PFSK-1 (cell line): ENCODE results near the gene DIPK1B.

Experiments used
- FOXP2 ChIP-seq: optimal IDR thresholded peaks from 2 replicates; pipeline ENCODE3; 2011; ENCODE audit warnings: borderline replicate concordance, control low read depth, inconsistent platforms; ENCODE audit not compliant: insufficient read depth; ENCODE audit errors: extremely low read length, extremely low read depth
- POLR2AphosphoS5 ChIP-seq: IDR thresholded peaks from 2 replicates; pipeline ENCODE4 v1.6.1; 2012; ENCODE audit warnings: low read depth, mild to moderate bottlenecking, control low read depth, low read length, moderate library complexity
- REST ChIP-seq, 2 experiments: IDR thresholded peaks; 2 replicates each; pipeline versions ENCODE4 v1.6.1 to v1.8.0; 2011 to 2012; ENCODE audit warnings: low read depth in 2 of 2, low read length in 2 of 2, control low read depth in 1 of 2, inconsistent platforms in 1 of 2, mild to moderate bottlenecking in 1 of 2, moderate library complexity in 1 of 2; ENCODE audit not compliant: insufficient read depth in 1 of 2
- SIN3A ChIP-seq: IDR thresholded peaks from 2 replicates; pipeline ENCODE4 v1.6.1; 2012; ENCODE audit warnings: mild to moderate bottlenecking, low read length, moderate library complexity, borderline replicate concordance; ENCODE audit not compliant: insufficient read depth
- TAF1 ChIP-seq: IDR thresholded peaks from 2 replicates; pipeline ENCODE4 v1.6.1; 2012; ENCODE audit warnings: low read length, control low read depth, borderline replicate concordance; ENCODE audit not compliant: insufficient read depth

Gene DIPK1B

DNA sequence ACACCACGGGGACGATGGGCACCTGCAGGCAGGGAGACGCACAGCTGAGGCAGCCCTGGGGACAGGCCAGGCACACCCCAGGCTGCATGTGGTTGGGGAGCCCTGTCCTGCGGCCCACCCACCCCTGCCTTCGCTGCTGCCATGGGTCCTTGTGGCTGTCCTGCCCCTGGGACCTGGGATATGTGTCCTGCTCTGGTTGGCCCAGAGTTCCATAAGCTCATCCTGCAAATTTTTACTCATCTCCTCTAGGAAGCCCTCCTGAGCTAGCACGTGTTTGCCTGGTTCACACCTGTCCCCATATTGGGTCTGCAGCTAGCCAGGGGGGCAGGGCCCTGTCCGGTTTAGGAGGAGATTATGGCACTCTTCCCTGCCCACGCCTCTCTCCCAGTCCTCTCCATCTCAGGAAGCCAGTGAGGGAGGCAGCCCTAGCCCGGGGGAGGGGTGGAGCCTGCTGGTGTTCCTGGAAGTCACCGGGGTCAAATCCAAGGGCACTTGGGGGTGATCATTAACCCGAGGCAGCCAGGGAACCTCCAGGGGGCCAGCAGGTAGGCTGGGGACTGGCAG, 37.5 kb upstream of the DIPK1B start:
- no peak for TF ChIP-seq SIN3A
- no peak for TF ChIP-seq TAF1
- no peak for TF ChIP-seq POLR2AphosphoS5
- TF ChIP-seq FOXP2: no peak
- TF ChIP-seq REST (IDR thresholded peaks at IDR 0.05; ENCODE audit: insufficient read depth in 1 of 2, low read depth in 2 of 2, low read length in 2 of 2): no peak

GRCh38 chr9:136675477-136676296, 36.7 kb upstream of the DIPK1B start:
- no peak for TF ChIP-seq REST (IDR thresholded peaks at IDR 0.05; ENCODE audit: insufficient read depth in 1 of 2, low read depth in 2 of 2, low read length in 2 of 2)
- no peak for TF ChIP-seq POLR2AphosphoS5
- no peak for TF ChIP-seq TAF1
- TF ChIP-seq FOXP2: no peak
- no peak for TF ChIP-seq SIN3A

GRCh38 chr9:136676297-136676794, 36.0 kb upstream of the DIPK1B start:
- TF ChIP-seq FOXP2: no peak
- no peak for TF ChIP-seq TAF1

DNA sequence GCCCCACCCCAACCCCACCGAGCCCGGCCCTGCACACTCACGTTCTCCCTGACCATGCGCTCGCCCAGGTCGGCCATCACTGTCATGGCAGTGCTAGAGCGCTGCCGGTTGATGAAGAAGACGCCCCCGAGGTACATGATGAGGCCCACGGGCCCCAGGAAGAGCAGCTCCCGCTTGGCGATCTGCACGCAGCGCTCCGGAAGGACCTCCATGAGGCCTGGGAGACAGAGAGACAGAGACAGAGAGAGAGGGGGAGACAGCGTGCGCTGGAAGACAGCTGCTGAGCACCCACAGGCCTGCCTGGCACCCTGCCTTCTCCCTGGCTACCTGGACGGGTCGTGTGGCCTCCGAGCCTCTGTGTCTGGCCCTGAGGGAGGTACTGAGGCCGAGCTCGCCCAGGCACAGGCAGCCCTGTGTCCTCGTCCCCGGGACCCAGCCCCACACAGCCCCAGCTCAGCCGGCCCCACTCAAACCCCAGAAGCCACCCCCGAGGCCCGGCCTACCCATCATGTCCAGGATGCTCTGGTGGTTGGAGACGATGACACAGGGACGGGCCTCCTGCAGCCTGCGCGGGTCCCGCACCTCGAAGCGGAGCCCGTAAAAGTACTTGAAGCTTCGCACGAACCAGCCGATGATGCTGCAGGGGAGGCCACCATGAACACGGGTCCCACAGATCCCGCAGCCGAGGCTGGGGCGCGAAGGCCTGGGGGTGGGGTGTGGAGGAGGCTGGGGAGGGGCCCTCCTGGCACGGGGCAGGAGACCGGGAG, 35.3 kb upstream of the DIPK1B start:
- no peak for TF ChIP-seq REST (IDR thresholded peaks at IDR 0.05; ENCODE audit: insufficient read depth in 1 of 2, low read depth in 2 of 2, low read length in 2 of 2)
- TF ChIP-seq FOXP2: no peak
- TF ChIP-seq SIN3A: no peak
- no peak for TF ChIP-seq TAF1
- no peak for TF ChIP-seq POLR2AphosphoS5

- TF ChIP-seq REST (IDR thresholded peaks at IDR 0.05; ENCODE audit: insufficient read depth in 1 of 2, low read depth in 2 of 2, low read length in 2 of 2) (no peak), FOXP2 (no peak), POLR2AphosphoS5 (no peak), SIN3A (no peak), TAF1 (no peak)
Observed at GRCh38 chr9:136678034-136678433, 34.3 kb upstream of the DIPK1B start.
